Neural progenitor cell (in vitro differentiated cells): ENCODE measurements around the gene CEP57. TPM values are rescaled to one million over a fixed set of nuclear protein-coding genes. Genes with fewer than 3 reads are reported as not detected.
"Not testable (repeated sequence)": the region's sequence is repeated elsewhere in the genome, so short reads cannot be mapped to it uniquely, and the experiment has no call there.

Experiments used
- DNase-seq: peaks from one replicate; pipeline ENCODE4 v3.0.0-alpha.2; 2016; ENCODE audit warnings: low spot score
- H2AFZ ChIP-seq: fragments of 200-600 bp; sonication (generic); replicated peaks from 2 replicates; pipeline ENCODE4 v1.6.1; 2016; ENCODE audit warnings: antibody characterized with exemption
- H3F3A ChIP-seq: fragments of 200-600 bp; sonication (generic); 2 replicates; pipeline ENCODE4 v1.6.1; 2016; ENCODE audit warnings: antibody characterized with exemption, low read depth
- H3K27ac ChIP-seq: fragments of 200-600 bp; sonication (generic); 2 replicates; pipeline ENCODE4 v1.5.1; 2016; ENCODE audit warnings: mild to moderate bottlenecking
- H3K27me3 ChIP-seq: fragments of 200-600 bp; sonication (generic); 2 replicates; pipeline ENCODE4 v1.6.1; 2016; ENCODE audit warnings: mild to moderate bottlenecking, moderate library complexity
- H3K36me3 ChIP-seq: fragments of 200-600 bp; sonication (generic); 2 replicates; pipeline ENCODE4 v1.5.1; 2016
- H3K4me1 ChIP-seq: fragments of 200-600 bp; sonication (generic); 2 replicates; pipeline ENCODE4 v1.6.1; 2016; ENCODE audit warnings: mixed run types
- H3K4me2 ChIP-seq: fragments of 200-600 bp; sonication (generic); 2 replicates; pipeline ENCODE4 v1.6.1; 2016
- H3K4me3 ChIP-seq: fragments of 200-600 bp; sonication (generic); 2 replicates; pipeline ENCODE4 v1.5.1; 2016
- H3K79me2 ChIP-seq: fragments of 200-600 bp; sonication (generic); 2 replicates; pipeline ENCODE4 v1.6.1; 2016; ENCODE audit warnings: low read depth
- H3K9ac ChIP-seq: fragments of 200-600 bp; sonication (generic); 2 replicates; pipeline ENCODE4 v1.6.1; 2016
- H3K9me3 ChIP-seq: fragments of 200-600 bp; sonication (generic); 2 replicates; pipeline ENCODE4 v1.5.1; 2016; ENCODE audit warnings: low read depth
- H4K20me1 ChIP-seq: fragments of 200-600 bp; sonication (generic); 2 replicates; pipeline ENCODE4 v1.6.1; 2016; ENCODE audit warnings: low read depth
- H3K27ac Mint-ChIP-seq: 3 replicates; pipeline ENCODE4 v1.8.0; 2021; ENCODE audit warnings: mixed read lengths
- H3K27me3 Mint-ChIP-seq: 2 replicates; pipeline ENCODE4 v1.8.0; 2022; ENCODE audit warnings: low read depth, mild to moderate bottlenecking, inconsistent platforms, moderate library complexity, mixed read lengths; ENCODE audit not compliant: insufficient read depth
- H3K36me3 Mint-ChIP-seq: 3 replicates; pipeline ENCODE4 v1.8.0; 2021; ENCODE audit warnings: mixed read lengths
- H3K4me1 Mint-ChIP-seq: 3 replicates; pipeline ENCODE4 v1.8.0; 2021; ENCODE audit warnings: mixed read lengths
- H3K4me3 Mint-ChIP-seq: 3 replicates; pipeline ENCODE4 v1.8.0; 2021; ENCODE audit warnings: mild to moderate bottlenecking, moderate library complexity, mixed read lengths
- H3K9me3 Mint-ChIP-seq: 3 replicates; pipeline ENCODE4 v1.8.0; 2020; ENCODE audit warnings: mixed read lengths
- EZH2 ChIP-seq: fragments of 200-600 bp; sonication (generic); IDR thresholded peaks from 2 replicates; pipeline ENCODE4 v1.6.1; 2017; ENCODE audit warnings: antibody characterized with exemption, mild to moderate bottlenecking, moderate library complexity
- EZH2phosphoT487 ChIP-seq: fragments of 200-600 bp; sonication (generic); IDR thresholded peaks from 2 replicates; pipeline ENCODE4 v1.6.1; 2017; ENCODE audit warnings: antibody characterized with exemption
- small RNA-seq: library from RNA; depleted of rRNA; stranded (forward); fragments of <200 nt; gene quantifications from one replicate; pipeline ENCODE3, GENCODE V24; 2015
- total RNA-seq: library from RNA; depleted of rRNA; stranded (reverse); fragments of >200 nt; gene quantifications from 2 replicates; pipeline ENCODE4 v1.2.3, GENCODE V29; 2015; ENCODE audit warnings: low replicate concordance
- TF ChIP-seq, protein P1 (sequence below): fragments of 200-600 bp; sonication (generic); IDR thresholded peaks from 2 replicates; pipeline ENCODE4 v1.5.1; 2017; ENCODE audit warnings: antibody characterized with exemption, mild to moderate bottlenecking

Gene CEP57
- total RNA-seq, 1 donor from 2014 or later = 185 TPM

DNA sequence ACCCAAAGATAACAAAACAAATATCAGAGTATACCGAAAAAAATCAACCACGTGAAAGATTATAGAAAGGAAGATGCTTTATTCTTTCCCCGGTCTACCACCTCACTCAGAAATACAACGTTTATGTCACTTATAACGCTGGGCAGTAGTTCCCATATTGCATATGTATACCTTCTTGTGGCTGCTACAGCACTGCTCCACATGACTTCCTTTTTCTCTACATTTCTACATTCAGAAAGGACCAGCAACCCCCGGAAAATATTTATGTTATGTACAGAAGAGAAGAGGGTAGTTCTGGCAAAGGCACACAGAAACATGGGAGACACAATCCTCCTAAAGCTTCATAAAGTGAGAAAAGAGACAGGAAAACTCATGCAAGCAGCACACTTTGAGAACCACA is 76.8 kb downstream of the CEP57 start:
- Mint-ChIP-seq H3K4me3 (no peak overlapping the region), H3K9me3 (no peaks in the 10 kb centered on the region), H3K27me3 (no peaks in the 10 kb centered on the region), H3K4me1 (peaks cover 2% of the 10 kb centered on the region), H3K27ac (no peak overlapping the region), H3K36me3 (peaks cover 6% of the 10 kb centered on the region)
- no peaks in the 10 kb centered on the region for H3K36me3 ChIP-seq
- TF ChIP-seq EZH2 (no peak), EZH2phosphoT487 (no peak)
- TF ChIP-seq, protein P1, sequence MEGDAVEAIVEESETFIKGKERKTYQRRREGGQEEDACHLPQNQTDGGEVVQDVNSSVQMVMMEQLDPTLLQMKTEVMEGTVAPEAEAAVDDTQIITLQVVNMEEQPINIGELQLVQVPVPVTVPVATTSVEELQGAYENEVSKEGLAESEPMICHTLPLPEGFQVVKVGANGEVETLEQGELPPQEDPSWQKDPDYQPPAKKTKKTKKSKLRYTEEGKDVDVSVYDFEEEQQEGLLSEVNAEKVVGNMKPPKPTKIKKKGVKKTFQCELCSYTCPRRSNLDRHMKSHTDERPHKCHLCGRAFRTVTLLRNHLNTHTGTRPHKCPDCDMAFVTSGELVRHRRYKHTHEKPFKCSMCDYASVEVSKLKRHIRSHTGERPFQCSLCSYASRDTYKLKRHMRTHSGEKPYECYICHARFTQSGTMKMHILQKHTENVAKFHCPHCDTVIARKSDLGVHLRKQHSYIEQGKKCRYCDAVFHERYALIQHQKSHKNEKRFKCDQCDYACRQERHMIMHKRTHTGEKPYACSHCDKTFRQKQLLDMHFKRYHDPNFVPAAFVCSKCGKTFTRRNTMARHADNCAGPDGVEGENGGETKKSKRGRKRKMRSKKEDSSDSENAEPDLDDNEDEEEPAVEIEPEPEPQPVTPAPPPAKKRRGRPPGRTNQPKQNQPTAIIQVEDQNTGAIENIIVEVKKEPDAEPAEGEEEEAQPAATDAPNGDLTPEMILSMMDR = no peak
- no peaks in the 10 kb centered on the region for H3K79me2 ChIP-seq
- H3K9ac ChIP-seq = no peak overlapping the region
- H3K27ac ChIP-seq = no peak overlapping the region
- no peaks in the 10 kb centered on the region for H3K9me3 ChIP-seq
- no peak overlapping the region for H2AFZ ChIP-seq
- no peaks in the 10 kb centered on the region for H3K4me1 ChIP-seq
- no peaks in the 10 kb centered on the region for H3F3A ChIP-seq
- H3K27me3 ChIP-seq = no peaks in the 10 kb centered on the region
- DNase-seq = no peak
- H3K4me3 ChIP-seq = no peak overlapping the region
- no peak overlapping the region for H3K4me2 ChIP-seq
- H4K20me1 ChIP-seq = no peaks in the 10 kb centered on the region

DNA sequence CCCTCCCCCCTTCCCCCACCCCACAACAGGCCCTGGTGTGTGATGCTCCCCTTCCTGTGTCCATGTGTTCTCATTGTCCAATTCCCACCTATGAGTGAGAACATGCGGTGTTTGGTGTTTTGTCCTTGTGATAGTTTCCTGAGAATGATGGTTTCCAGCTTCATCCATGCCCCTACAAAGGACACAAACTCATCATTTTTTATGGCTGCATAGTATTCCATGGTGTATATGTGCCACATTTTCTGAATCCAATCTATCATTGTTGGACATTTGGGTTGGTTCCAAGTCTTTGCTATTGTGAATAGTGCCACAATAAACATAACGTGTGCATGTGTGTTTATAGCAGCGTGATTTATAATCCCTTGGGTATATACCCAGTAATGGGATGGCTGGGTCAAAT is 80.6 kb downstream of the CEP57 start:
- H3K9me3 Mint-ChIP-seq, H3K27ac ChIP-seq, H3K36me3 Mint-ChIP-seq, H3K4me3 ChIP-seq, H3K79me2 ChIP-seq, H3K9ac ChIP-seq, H3K4me2 ChIP-seq, H4K20me1 ChIP-seq, H2AFZ ChIP-seq, DNase-seq, H3K27me3 Mint-ChIP-seq, H3K36me3 ChIP-seq, H3K4me3 Mint-ChIP-seq, H3K27ac Mint-ChIP-seq, H3K9me3 ChIP-seq, H3K4me1 ChIP-seq, H3F3A ChIP-seq, H3K4me1 Mint-ChIP-seq, H3K27me3 ChIP-seq: not testable (repeated sequence)

DNA sequence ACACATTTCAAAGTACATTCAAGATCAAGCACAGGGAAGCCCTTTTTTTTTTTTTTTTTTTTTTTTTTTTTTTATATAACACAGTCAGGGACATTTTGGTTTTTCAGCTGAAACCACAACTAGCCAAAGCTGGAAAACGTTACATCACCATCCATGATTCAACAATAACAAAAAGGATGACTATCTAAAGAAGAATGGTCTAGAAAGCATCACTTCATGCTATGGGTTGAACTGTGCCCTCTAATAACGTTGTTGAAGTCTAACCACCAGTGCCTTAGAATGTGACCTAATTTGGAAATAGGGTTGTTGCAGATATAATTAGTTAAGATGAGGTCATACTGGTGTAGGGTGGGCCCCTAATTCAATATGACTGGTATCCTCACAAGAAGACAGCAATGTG is 87.0 kb downstream of the CEP57 start:
- no peaks in the 10 kb centered on the region for H3K36me3 ChIP-seq
- no peak overlapping the region for H3K27ac ChIP-seq
- Mint-ChIP-seq H3K4me3 (no peak overlapping the region), H3K27me3 (no peaks in the 10 kb centered on the region), H3K4me1 (no peaks in the 10 kb centered on the region), H3K9me3 (peaks cover 15% of the 10 kb centered on the region), H3K27ac (no peak overlapping the region), H3K36me3 (peaks cover 33% of the 10 kb centered on the region)
- no peak for DNase-seq
- H3K27me3 ChIP-seq = no peaks in the 10 kb centered on the region
- no peaks in the 10 kb centered on the region for H3F3A ChIP-seq
- no peaks in the 10 kb centered on the region for H3K4me1 ChIP-seq
- H3K9me3 ChIP-seq = no peaks in the 10 kb centered on the region
- H3K4me3 ChIP-seq = no peak overlapping the region
- no peak overlapping the region for H2AFZ ChIP-seq
- H3K9ac ChIP-seq = no peak overlapping the region
- no peak overlapping the region for H3K4me2 ChIP-seq
- H4K20me1 ChIP-seq = no peaks in the 10 kb centered on the region
- no peak for TF ChIP-seq EZH2phosphoT487
- TF ChIP-seq, protein P1 = no peak
- H3K79me2 ChIP-seq = no peaks in the 10 kb centered on the region

Small RNA genes lying within 50 kb of the gene (small RNA-seq; reads per million reads assigned to genes)
- not detected for gene RNA5SP345

Other genes with a start within 250 kb of the CEP57 start
- gene FAM76B, start 716 bp upstream of the CEP57 start, total RNA-seq = 92.7 and 139 TPM in 2 replicates
- 52.7 and 68.9 TPM in 2 replicates for gene MTMR2, start 133.6 kb downstream of the CEP57 start, total RNA-seq